ENCODE data around the gene BRD1. TPM values are rescaled to one million over a fixed set of nuclear protein-coding genes. Genes with fewer than 3 reads are reported as not detected.

The BRD1 gene
- total and polyA plus RNA-seq, 7 experiments from 2014 or later: 2.8 to 130 (median 84.5) TPM

GRCh38 chr22:49769691-49770546 is 57.8 kb downstream of the BRD1 start:
- Mint-ChIP-seq H3K9me3 (peaks cover 0 to 14% (median 10%) of the 10 kb centered on the region in 11 donors), H3K27me3 (no peaks in the 10 kb centered on the region), H3K36me3 (peaks cover 5 to 23% (median 10%) of the 10 kb centered on the region in 5 donors), H3K4me1 (peaks cover 5 to 29% (median 15%) of the 10 kb centered on the region in 7 donors), H3K27ac (peak overlapping the region in 1 of 9 donors; percentile 38), H3K4me3 (no peak overlapping the region)
- Histone ChIP-seq H3K27me3 (ENCODE audit: control insufficient read depth in 2 of 2, insufficient read depth in 2 of 2, low read length in 2 of 2) (no peaks in the 10 kb centered on the region), H3K4me3 (ENCODE audit: low read length) (no peak overlapping the region), H3K4me1 (ENCODE audit: control insufficient read depth in 2 of 2, insufficient read depth in 2 of 2, low read length in 2 of 2) (no peaks in the 10 kb centered on the region), H3K27ac (ENCODE audit: low read depth, low read length) (no peak overlapping the region), H3K9me3 (ENCODE audit: control insufficient read depth in 2 of 3, low read length in 3 of 3) (peaks cover 0 to 16% (median 0%) of the 10 kb centered on the region in 3 experiments), H3K36me3 (ENCODE audit: control insufficient read depth in 2 of 3, insufficient read depth in 3 of 3, low read length in 3 of 3) (peaks cover 0 to 25% (median 7%) of the 10 kb centered on the region in 3 experiments)
- ChIA-PET CTCF (interaction anchor here (1.4 kb wide), 1 partner anchor 162 kb away, joined by 3 read pairs; no protein-coding TSS in a partner anchor), POLR2A (interaction anchor here (1.2 kb wide), 1 partner anchor 56 kb away, joined by 3 read pairs; no protein-coding TSS in a partner anchor)
- no peak for ATAC-seq
- DNase-seq: no peak
- intact Hi-C loops (cut with micrococcal nuclease): loop anchor here (2.0 to 5.0 kb wide), 3 partner anchors 37 to 437 kb away; partner anchors contain the start of gene BRD1 (in 1 of the 2)

DNA sequence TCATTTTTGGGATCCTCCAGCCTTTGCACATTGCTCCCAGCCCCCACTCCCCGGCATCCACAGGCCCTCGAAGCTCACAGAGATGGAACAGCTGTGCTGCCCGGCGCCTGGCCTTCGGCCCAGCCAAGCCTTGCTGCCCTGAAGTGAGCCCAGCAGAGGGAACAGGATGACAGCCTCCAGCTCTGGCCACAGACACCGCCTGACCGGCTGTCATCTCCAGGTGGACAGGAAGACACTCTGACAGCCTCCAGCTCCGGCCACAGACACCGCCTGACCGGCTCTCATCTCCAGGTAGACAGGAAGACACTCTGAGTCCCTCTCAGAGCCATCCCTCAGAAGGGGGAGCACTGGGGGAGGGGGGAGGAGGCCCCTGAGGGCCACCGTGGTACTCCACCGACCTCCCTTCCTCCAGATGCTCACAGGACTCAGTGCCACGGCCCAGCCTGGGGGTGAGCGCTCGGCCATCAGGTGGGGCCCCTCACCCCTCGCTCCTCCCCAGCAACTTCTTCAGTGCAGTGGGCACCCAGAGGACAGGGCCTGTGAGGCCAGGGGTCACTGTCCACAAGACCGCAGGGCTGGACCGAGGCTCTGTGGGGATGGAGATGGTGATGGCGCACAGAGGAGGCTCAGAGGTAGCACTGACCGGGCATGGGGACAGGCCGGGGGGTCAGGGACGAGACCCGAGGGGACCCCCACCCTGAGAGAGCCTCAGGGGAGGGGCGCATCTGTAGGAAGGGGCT is 58.6 kb downstream of the BRD1 start:
- Histone ChIP-seq H3K36me3 (ENCODE audit: control insufficient read depth in 2 of 3, insufficient read depth in 3 of 3, low read length in 3 of 3) (peaks cover 0 to 17% (median 3%) of the 10 kb centered on the region in 3 experiments), H3K9me3 (ENCODE audit: control insufficient read depth in 2 of 3, low read length in 3 of 3) (peaks cover 0 to 16% (median 0%) of the 10 kb centered on the region in 3 experiments), H3K4me3 (ENCODE audit: low read length) (no peak overlapping the region), H3K27ac (ENCODE audit: low read depth, low read length) (no peak overlapping the region), H3K27me3 (ENCODE audit: control insufficient read depth in 2 of 2, insufficient read depth in 2 of 2, low read length in 2 of 2) (no peaks in the 10 kb centered on the region), H3K4me1 (ENCODE audit: control insufficient read depth in 2 of 2, insufficient read depth in 2 of 2, low read length in 2 of 2) (no peaks in the 10 kb centered on the region)
- Mint-ChIP-seq H3K27me3 (no peaks in the 10 kb centered on the region), H3K36me3 (peaks cover 5 to 19% (median 10%) of the 10 kb centered on the region in 5 donors), H3K4me3 (no peak overlapping the region), H3K27ac (peak overlapping the region in 1 of 9 donors; percentile 43), H3K4me1 (peaks cover 5 to 29% (median 14%) of the 10 kb centered on the region in 7 donors), H3K9me3 (peaks cover 0 to 14% (median 11%) of the 10 kb centered on the region in 11 donors)
- DNase-seq (no peak), ATAC-seq (no peak)
- intact Hi-C loops (cut with micrococcal nuclease): loop anchor here (5.0 kb wide), 2 partner anchors 38 to 438 kb away; no protein-coding TSS in a partner anchor
- ChIA-PET CTCF (interaction anchor here (1.4 kb wide), 1 partner anchor 163 kb away, joined by 3 read pairs; no protein-coding TSS in a partner anchor), POLR2A (no interaction called here)

DNA sequence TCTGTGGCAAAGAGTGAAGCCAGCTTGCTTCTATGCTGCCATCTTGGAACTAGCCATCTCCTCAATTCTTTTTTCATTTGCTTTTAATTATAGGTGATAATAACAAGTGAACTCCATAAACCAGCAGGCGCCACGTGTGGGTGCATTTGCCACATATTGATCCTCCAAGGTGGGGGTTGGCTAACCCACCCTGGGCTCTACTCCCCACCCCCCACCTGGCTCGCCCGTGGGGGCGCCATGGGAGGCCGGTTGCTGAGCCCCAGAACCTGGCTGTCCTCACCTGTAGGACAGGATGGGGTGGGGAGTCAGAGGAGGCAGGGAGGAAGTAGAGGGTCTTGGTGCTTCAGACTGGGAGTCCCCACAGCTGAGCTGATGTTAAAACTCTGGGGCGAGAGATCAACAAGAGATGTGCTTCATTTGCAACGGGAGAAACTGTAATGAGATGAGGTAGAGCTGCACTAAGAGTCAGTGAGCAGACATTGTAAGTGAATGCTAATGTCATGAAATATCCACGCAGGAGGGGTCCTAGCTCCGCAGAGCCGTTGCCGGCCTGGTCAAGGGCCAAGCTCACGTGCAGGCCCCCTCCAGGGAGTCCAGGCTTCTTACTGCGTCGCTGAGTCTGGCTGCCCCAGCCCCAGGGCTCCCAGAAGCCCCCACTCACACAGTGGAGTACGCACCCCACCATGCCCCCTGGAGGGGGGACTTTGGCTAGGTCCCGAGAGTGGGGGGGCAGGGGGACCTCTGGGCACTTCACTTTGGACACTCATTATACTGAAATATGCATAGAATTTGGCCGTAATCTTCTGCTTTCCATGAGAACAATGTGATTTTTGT is 59.4 kb downstream of the BRD1 start:
- Histone ChIP-seq H3K4me3 (ENCODE audit: low read length) (no peak overlapping the region), H3K36me3 (ENCODE audit: control insufficient read depth in 2 of 3, insufficient read depth in 3 of 3, low read length in 3 of 3) (peaks cover 0 to 9% (median 0%) of the 10 kb centered on the region in 3 experiments), H3K4me1 (ENCODE audit: control insufficient read depth in 2 of 2, insufficient read depth in 2 of 2, low read length in 2 of 2) (no peaks in the 10 kb centered on the region), H3K9me3 (ENCODE audit: control insufficient read depth in 2 of 3, low read length in 3 of 3) (peaks cover 0 to 16% (median 0%) of the 10 kb centered on the region in 3 experiments), H3K27me3 (ENCODE audit: control insufficient read depth in 2 of 2, insufficient read depth in 2 of 2, low read length in 2 of 2) (no peaks in the 10 kb centered on the region), H3K27ac (ENCODE audit: low read depth, low read length) (no peak overlapping the region)
- Mint-ChIP-seq H3K9me3 (peaks cover 0 to 14% (median 11%) of the 10 kb centered on the region in 11 donors), H3K36me3 (peaks cover 2 to 10% (median 6%) of the 10 kb centered on the region in 5 donors), H3K27ac (peak overlapping the region in 2 of 9 donors; percentile 43 to 44), H3K4me3 (no peak overlapping the region), H3K27me3 (no peaks in the 10 kb centered on the region), H3K4me1 (peaks cover 2 to 23% (median 6%) of the 10 kb centered on the region in 7 donors)
- DNase-seq (peak in 1 of 9 donors; percentile 5), ATAC-seq (no peak)
- ChIA-PET POLR2A (interaction anchor here (0.7 to 1.3 kb wide), 5 partner anchors 86 to 157 kb away, joined by 3 to 5 read pairs (median 3); partner anchors contain the start of genes ALG12, CRELD2 and ZBED4), CTCF (interaction anchor here (0.6 to 2.2 kb wide), 8 partner anchors 102 to 472 kb away, joined by 3 to 13 read pairs (median 5); no protein-coding TSS in a partner anchor)
- intact Hi-C loops (cut with micrococcal nuclease): loop anchor here (5.0 kb wide), 2 partner anchors 39 to 439 kb away; no protein-coding TSS in a partner anchor

GRCh38 chr22:49767355-49768062 is 60.2 kb downstream of the BRD1 start:
- Histone ChIP-seq H3K36me3 (ENCODE audit: control insufficient read depth in 2 of 3, insufficient read depth in 3 of 3, low read length in 3 of 3) (peaks cover 0 to 5% (median 0%) of the 10 kb centered on the region in 3 experiments), H3K9me3 (ENCODE audit: control insufficient read depth in 2 of 3, low read length in 3 of 3) (peaks cover 0 to 16% (median 0%) of the 10 kb centered on the region in 3 experiments), H3K27ac (ENCODE audit: low read depth, low read length) (no peak overlapping the region), H3K27me3 (ENCODE audit: control insufficient read depth in 2 of 2, insufficient read depth in 2 of 2, low read length in 2 of 2) (no peaks in the 10 kb centered on the region), H3K4me1 (ENCODE audit: control insufficient read depth in 2 of 2, insufficient read depth in 2 of 2, low read length in 2 of 2) (no peaks in the 10 kb centered on the region), H3K4me3 (ENCODE audit: low read length) (no peak overlapping the region)
- intact Hi-C loops (cut with micrococcal nuclease): loop anchor here (1.0 to 5.0 kb wide), 8 partner anchors 40 to 440 kb away; no protein-coding TSS in a partner anchor
- H3K36me3 Mint-ChIP-seq: peaks cover 2 to 10% (median 6%) of the 10 kb centered on the region in 5 donors
- no peaks in the 10 kb centered on the region for H3K27me3 Mint-ChIP-seq
- ChIA-PET POLR2A (interaction anchor here (0.7 to 1.3 kb wide), 5 partner anchors 87 to 158 kb away, joined by 3 to 5 read pairs (median 3); partner anchors contain the start of genes ALG12, CRELD2 and ZBED4), CTCF (interaction anchor here (0.6 to 2.2 kb wide), 10 partner anchors 103 to 473 kb away, joined by 3 to 13 read pairs (median 5); no protein-coding TSS in a partner anchor)
- H3K4me3 Mint-ChIP-seq: no peak overlapping the region
- peak; percentile 67 for ATAC-seq
- peak in 8 of 9 donors; percentile 11 to 58 (median 46) for DNase-seq
- H3K4me1 Mint-ChIP-seq: peaks cover 0 to 18% (median 6%) of the 10 kb centered on the region in 7 donors
- peaks cover 0 to 14% (median 11%) of the 10 kb centered on the region in 11 donors for H3K9me3 Mint-ChIP-seq
- peak overlapping the region in 8 of 9 donors; percentile 3 to 74 (median 32) for H3K27ac Mint-ChIP-seq

DNA sequence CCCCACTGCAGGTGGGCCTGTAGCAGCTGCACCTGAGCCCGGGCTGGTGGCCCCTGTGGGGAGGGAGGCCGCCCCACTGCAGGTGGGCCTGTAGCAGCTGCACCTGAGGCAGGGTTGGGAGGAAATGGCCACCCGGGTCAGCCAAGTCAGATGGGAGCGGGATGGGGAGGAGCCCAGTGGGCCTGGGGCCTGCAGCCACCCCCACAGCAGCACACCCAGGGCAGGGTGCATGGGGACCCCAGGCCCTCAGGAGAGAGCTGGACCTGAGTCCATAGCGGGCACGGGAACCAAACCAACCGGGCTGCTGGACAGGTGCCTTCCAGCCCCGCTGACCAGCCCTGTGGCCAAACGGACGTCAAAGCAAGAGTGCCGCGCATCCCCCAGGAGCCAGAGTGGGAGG is 61.7 kb downstream of the BRD1 start:
- CTCF ChIA-PET: interaction anchor here (0.7 to 2.2 kb wide), 4 partner anchors 12 to 265 kb away, joined by 3 to 13 read pairs (median 6); no protein-coding TSS in a partner anchor
- H3K27ac Mint-ChIP-seq: no peak overlapping the region
- intact Hi-C loops (cut with micrococcal nuclease): loop anchor here (2.0 to 5.0 kb wide), 3 partner anchors 41 to 441 kb away; no protein-coding TSS in a partner anchor

More for the DNA sequence above, 61.7 kb downstream of the BRD1 start:
- no peak overlapping the region for H3K27ac ChIP-seq (ENCODE audit: low read depth, low read length)
- H3K9me3 ChIP-seq (ENCODE audit: control insufficient read depth in 2 of 3, low read length in 3 of 3): peaks cover 0 to 16% (median 0%) of the 10 kb centered on the region in 3 experiments
- H3K4me3 ChIP-seq (ENCODE audit: low read length): no peak overlapping the region
- POLR2A ChIA-PET: no interaction called here
- H3K4me1 ChIP-seq (ENCODE audit: control insufficient read depth in 2 of 2, insufficient read depth in 2 of 2, low read length in 2 of 2): peaks cover 0 to 3% of the 10 kb centered on the region in 2 donors
- no peaks in the 10 kb centered on the region for H3K27me3 Mint-ChIP-seq
- H3K27me3 ChIP-seq (ENCODE audit: control insufficient read depth in 2 of 2, insufficient read depth in 2 of 2, low read length in 2 of 2): no peaks in the 10 kb centered on the region
- no peak overlapping the region for H3K4me3 Mint-ChIP-seq
- H3K4me1 Mint-ChIP-seq: peaks cover 4 to 20% (median 10%) of the 10 kb centered on the region in 7 donors
- no peaks in the 10 kb centered on the region for H3K36me3 ChIP-seq (ENCODE audit: control insufficient read depth in 2 of 3, insufficient read depth in 3 of 3, low read length in 3 of 3)
- ATAC-seq (no peak), DNase-seq (peak in 1 of 9 donors; percentile 3)
- H3K9me3 Mint-ChIP-seq: peaks cover 0 to 14% (median 11%) of the 10 kb centered on the region in 11 donors
- H3K36me3 Mint-ChIP-seq: peaks cover 2 to 10% (median 6%) of the 10 kb centered on the region in 5 donors
